GM04503 (cell line): ENCODE results near the gene TMEM198.

Experiments
- DNase-seq: peaks from one replicate; pipeline ENCODE4 v3.0.0-alpha.2; 2012; ENCODE audit warnings: low read depth

Gene TMEM198

GRCh38 chr2:219525533-219526232, 18.1 kb upstream of the TMEM198 start:
- DNase-seq: no peak

GRCh38 chr2:219526320-219527075, 17.3 kb upstream of the TMEM198 start:
- no peak for DNase-seq

GRCh38 chr2:219527076-219527394, 16.8 kb upstream of the TMEM198 start:
- DNase-seq: no peak

- DNase-seq: no peak
These were observed 16.4 kb upstream of the TMEM198 start for GRCh38 chr2:219527472-219527871.

GRCh38 chr2:219530048-219530963, 13.5 kb upstream of the TMEM198 start:
- DNase-seq: no peak

- DNase-seq: no peak
These were observed 12.0 kb upstream of the TMEM198 start for GRCh38 chr2:219531639-219532377.

GRCh38 chr2:219532378-219532649, 11.5 kb upstream of the TMEM198 start:
- no peak for DNase-seq

- DNase-seq: no peak
These were observed 9.7 kb upstream of the TMEM198 start for GRCh38 chr2:219533930-219534661.

- no peak for DNase-seq
These were observed 7.4 kb upstream of the TMEM198 start for GRCh38 chr2:219536425-219536824.

GRCh38 chr2:219536967-219537366, 6.9 kb upstream of the TMEM198 start:
- no peak for DNase-seq

GRCh38 chr2:219537657-219538488, 6.0 kb upstream of the TMEM198 start:
- no peak for DNase-seq

- no peak for DNase-seq
These were observed 5.3 kb upstream of the TMEM198 start for GRCh38 chr2:219538504-219538951.

- no peak for DNase-seq
These were observed 4.7 kb upstream of the TMEM198 start for GRCh38 chr2:219538956-219539788.

- no peak for DNase-seq
These were observed 3.7 kb upstream of the TMEM198 start for GRCh38 chr2:219539926-219540678.

- no peak for DNase-seq
These were observed 2.9 kb upstream of the TMEM198 start for GRCh38 chr2:219540784-219541504.

GRCh38 chr2:219541611-219542180, 2.1 kb upstream of the TMEM198 start:
- DNase-seq: no peak

- DNase-seq: no peak
These were observed 765 bp upstream of the TMEM198 start for GRCh38 chr2:219542931-219543595.
